ENCODE data around the gene APOB.

Gene APOB

DNA sequence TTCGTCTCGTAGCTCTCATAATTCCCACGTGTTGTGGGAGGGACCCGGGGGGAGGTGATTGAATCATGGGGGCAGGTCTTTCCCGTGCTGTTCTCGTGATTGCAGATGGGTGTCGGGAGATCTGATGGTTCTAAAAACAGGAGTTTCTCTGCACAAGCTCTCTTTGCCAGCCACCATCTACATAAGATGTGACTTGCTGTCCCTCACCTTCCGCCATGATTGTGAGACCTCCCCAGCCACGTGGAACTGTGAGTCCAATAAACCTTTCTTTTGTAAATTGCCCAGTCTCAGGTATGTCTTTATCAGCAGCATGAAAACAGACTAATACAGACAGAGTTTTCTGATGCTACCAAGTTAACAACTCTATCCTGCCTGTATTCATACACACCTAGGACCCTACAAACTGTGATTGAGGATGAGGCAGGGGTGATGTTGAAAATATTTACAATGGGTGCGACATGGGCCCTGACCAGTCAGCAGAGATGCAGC, 3.9 kb downstream of the APOB start:
- peaks cover 3% of the 10 kb centered on the region for H3K4me1 Mint-ChIP-seq (ENCODE audit: low read depth)
- H3K27me3 Mint-ChIP-seq: peaks cover 30% of the 10 kb centered on the region
- H3K4me3 Mint-ChIP-seq: no peak overlapping the region
- no peaks in the 10 kb centered on the region for H3K36me3 Mint-ChIP-seq (ENCODE audit: low read depth)
- H3K9me3 Mint-ChIP-seq: no peaks in the 10 kb centered on the region
- no peak overlapping the region for H3K27ac Mint-ChIP-seq

DNA sequence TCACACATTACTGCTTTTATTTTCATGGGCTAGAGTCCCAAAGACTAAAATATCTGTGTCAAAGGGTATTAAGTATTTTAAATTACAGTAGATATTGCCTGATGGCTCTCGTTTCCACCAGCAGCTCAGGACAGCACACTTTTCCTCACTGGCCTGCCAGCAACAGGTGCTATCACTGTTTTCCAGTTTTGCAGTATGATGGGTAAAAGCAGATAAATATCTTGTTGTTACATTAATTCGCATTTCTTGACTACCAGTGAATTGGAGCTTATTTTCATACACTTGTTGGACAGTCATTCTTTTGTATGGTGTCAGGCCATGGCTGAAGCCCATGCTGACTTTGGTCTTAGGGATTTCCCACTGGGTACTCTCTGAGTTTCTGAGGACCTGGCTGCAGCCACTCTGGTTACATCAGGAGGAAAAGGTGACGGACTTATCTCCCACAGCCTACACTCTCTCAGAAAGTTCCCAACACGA, 4.8 kb downstream of the APOB start:
- Mint-ChIP-seq H3K9me3 (no peaks in the 10 kb centered on the region), H3K4me3 (no peak overlapping the region), H3K27ac (no peak overlapping the region), H3K4me1 (ENCODE audit: low read depth) (peaks cover 3% of the 10 kb centered on the region), H3K36me3 (ENCODE audit: low read depth) (no peaks in the 10 kb centered on the region), H3K27me3 (peaks cover 22% of the 10 kb centered on the region)

DNA sequence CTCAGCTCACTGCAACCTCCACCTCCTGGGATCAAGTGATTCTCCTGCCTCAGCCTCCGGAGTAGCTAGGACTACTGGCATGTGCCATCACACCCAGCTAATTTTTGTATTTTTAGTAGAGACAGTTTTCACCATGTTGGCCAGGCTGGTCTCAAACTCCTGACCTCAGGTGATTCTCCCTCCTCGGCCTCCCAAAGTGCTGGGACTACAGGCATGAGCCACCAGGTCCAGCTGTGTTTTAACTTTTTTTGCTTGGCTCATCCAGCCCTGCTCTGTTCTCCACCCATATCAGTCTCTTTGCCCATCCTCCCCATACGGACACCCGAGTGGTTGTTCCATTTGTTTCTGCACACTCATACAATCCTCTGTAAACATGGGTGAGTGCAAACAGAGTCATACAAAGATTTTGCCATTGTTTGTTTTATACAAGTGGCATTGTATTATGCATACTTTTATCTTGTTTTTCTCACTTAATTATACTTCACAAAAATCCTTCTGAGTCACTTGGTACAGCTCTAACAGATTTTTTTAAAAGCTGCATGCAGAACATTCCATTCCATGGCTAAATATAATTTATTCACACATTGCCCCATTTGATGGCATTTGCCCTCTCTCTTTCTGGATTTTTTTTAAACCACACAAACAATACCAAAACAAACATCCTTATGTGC, 5.3 kb downstream of the APOB start:
- Mint-ChIP-seq H3K27me3 (peaks cover 22% of the 10 kb centered on the region), H3K27ac (no peak overlapping the region), H3K36me3 (ENCODE audit: low read depth) (no peaks in the 10 kb centered on the region), H3K4me1 (ENCODE audit: low read depth) (peaks cover 3% of the 10 kb centered on the region), H3K4me3 (no peak overlapping the region), H3K9me3 (no peaks in the 10 kb centered on the region)

DNA sequence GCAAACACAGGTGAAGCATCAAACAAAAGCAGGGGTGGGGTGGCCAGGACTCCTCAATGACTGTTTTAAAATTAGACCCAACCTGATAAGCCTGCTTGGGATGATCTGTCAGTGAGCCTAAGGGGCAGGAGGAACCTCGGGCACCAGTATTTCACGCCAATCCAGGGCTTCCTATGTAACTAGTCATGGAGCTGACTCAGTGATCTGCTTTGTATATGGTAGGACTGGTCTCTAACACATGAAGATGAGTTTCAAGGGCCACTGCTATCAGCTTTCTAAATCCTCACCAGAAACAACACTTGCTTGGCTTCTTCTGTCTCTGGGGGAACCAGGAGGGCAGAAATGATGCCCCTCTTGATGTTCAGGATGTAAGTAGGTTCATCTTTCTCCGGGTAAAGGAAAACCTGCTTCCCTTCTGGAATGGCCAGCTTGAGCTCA, 6.2 kb downstream of the APOB start:
- Mint-ChIP-seq H3K36me3 (ENCODE audit: low read depth) (no peaks in the 10 kb centered on the region), H3K4me1 (ENCODE audit: low read depth) (no peaks in the 10 kb centered on the region), H3K27ac (no peak overlapping the region), H3K4me3 (no peak overlapping the region), H3K27me3 (peaks cover 16% of the 10 kb centered on the region), H3K9me3 (no peaks in the 10 kb centered on the region)

DNA sequence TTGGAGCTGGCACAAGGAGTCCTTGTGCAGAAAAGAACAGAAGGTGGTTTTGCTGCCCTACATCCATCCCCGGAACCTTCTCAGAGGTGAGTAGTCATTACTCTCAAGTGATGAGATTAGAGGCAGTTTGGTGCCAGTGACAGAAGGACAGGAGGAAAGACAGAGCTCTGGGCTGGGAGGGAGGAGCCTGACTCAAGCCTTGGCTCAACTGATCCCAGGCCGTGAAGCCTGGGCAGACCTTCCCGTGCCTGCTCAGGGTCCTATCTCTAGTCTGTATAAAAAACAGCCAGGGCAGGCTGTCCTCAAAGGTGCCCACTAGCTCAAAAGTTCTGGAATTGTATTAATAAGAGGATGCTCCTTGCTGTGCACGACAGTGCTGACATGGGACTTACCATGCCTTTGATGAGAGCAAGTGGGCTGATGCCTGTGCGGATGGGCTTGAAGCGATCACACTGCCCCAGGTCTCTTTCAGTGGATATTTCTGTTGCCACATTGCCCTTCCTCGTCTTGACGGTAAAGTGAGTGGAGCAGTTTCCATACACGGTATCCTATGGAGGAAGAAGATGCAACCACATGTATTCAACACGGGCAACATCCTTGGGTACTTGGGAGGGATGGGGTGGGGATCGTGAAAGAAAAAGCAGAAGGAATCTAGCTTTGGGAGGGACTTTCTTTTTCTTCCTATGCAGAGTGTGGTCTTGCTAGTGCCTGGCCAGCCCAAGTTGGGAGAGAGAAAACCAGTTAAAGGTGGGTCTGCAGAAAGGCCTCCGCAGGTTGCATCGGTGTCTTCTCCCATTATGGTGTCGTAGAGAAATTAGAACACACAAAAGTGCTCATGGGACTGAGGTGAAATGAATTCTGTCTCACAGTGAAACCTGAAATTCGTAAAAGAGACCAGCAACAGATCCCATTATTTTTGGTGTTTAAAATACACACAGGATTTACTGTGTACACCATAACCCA, 6.9 kb downstream of the APOB start:
- H3K27me3 Mint-ChIP-seq: peaks cover 14% of the 10 kb centered on the region
- H3K4me3 Mint-ChIP-seq: no peak overlapping the region
- H3K27ac Mint-ChIP-seq: no peak overlapping the region
- no peaks in the 10 kb centered on the region for H3K36me3 Mint-ChIP-seq (ENCODE audit: low read depth)
- no peaks in the 10 kb centered on the region for H3K4me1 Mint-ChIP-seq (ENCODE audit: low read depth)
- no peaks in the 10 kb centered on the region for H3K9me3 Mint-ChIP-seq

DNA sequence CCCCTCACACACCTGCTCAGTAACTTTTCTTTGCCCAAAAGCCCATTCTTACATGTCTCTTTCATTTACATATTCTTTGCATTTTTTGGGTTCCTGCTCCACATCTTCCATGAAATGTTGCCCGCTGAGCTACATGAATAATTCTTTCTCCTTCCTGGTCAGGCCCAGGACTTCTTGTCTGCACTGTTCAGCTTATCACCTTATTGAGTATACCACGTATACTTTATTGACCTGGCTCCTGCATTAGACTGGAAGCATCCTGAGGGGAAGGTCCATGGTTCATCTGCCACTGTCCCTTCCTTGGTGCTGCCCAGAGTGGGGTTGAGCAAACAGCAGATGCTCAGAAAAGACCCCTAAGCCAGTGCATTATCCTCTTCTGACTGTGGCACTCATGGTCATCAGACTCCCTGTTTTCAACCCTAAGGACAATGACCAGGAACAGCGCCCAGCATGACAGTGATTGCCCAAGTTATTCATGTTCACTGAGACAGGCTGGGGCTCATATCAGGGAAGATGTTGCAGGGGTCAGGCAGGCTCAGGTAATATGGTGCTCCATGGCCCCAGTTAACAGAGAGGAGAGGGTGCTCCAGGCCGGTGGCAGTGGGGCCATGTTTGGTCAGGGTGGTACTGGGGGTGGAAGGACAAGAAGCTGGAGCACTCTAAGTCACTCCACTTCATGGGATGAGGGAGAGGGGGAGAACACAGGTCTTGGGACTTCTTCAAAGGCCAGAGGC, 7.7 kb downstream of the APOB start:
- Mint-ChIP-seq H3K4me1 (ENCODE audit: low read depth) (no peaks in the 10 kb centered on the region), H3K27me3 (peaks cover 9% of the 10 kb centered on the region), H3K4me3 (no peak overlapping the region), H3K27ac (no peak overlapping the region), H3K9me3 (no peaks in the 10 kb centered on the region), H3K36me3 (ENCODE audit: low read depth) (no peaks in the 10 kb centered on the region)

DNA sequence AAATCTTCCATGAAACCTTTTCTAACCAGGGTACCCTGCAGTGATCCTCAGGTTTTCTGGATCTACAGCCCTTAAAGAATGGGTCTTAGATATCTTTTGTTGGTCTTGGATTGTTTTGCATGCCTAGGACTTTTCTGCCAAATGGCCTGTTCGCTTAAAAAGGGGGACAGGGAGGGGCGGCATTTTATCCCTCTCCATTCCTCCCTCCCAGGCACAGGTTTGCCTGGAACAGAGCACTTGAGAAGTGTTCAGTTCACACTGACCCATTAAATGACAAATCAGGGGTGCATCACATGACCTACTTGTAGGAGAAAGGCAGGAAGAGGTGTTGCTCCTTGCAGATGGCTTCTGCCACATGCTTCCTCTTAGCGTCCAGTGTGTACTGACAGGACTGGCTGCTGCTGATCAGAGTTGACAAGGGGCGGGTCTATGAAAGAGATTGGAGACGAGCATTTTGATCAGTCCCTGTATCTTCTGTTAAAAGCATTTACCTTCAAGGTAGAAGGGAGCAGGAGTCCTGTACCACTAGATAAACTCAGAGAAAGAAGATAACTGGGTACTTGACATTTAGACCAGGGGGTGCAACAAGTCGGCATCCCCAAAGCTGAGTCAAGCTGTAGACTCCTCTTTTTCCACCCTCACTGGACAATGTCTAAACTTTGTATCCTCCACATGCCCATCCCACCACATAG, 8.4 kb downstream of the APOB start:
- Mint-ChIP-seq H3K27ac (no peak overlapping the region), H3K36me3 (ENCODE audit: low read depth) (no peaks in the 10 kb centered on the region), H3K9me3 (no peaks in the 10 kb centered on the region), H3K27me3 (peaks cover 9% of the 10 kb centered on the region), H3K4me1 (ENCODE audit: low read depth) (no peaks in the 10 kb centered on the region), H3K4me3 (no peak overlapping the region)

DNA sequence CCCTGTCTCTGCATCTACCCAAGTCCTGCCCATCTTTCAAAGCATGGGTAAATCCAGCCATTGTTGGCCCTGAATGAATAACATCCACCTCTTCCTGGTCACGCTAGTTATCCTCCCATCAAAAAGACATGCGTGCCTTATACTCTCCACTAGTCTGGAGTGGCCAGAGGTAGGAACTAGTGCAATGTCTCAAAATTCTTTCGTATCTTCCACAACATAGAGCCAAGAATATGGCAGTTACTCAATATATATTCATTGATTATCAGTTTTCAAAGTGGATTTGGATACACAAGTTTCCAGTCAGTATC, 8.9 kb downstream of the APOB start:
- no peaks in the 10 kb centered on the region for H3K4me1 Mint-ChIP-seq (ENCODE audit: low read depth)
- no peak overlapping the region for H3K4me3 Mint-ChIP-seq
- peaks cover 9% of the 10 kb centered on the region for H3K27me3 Mint-ChIP-seq
- H3K9me3 Mint-ChIP-seq: no peaks in the 10 kb centered on the region
- no peaks in the 10 kb centered on the region for H3K36me3 Mint-ChIP-seq (ENCODE audit: low read depth)
- H3K27ac Mint-ChIP-seq: no peak overlapping the region

DNA sequence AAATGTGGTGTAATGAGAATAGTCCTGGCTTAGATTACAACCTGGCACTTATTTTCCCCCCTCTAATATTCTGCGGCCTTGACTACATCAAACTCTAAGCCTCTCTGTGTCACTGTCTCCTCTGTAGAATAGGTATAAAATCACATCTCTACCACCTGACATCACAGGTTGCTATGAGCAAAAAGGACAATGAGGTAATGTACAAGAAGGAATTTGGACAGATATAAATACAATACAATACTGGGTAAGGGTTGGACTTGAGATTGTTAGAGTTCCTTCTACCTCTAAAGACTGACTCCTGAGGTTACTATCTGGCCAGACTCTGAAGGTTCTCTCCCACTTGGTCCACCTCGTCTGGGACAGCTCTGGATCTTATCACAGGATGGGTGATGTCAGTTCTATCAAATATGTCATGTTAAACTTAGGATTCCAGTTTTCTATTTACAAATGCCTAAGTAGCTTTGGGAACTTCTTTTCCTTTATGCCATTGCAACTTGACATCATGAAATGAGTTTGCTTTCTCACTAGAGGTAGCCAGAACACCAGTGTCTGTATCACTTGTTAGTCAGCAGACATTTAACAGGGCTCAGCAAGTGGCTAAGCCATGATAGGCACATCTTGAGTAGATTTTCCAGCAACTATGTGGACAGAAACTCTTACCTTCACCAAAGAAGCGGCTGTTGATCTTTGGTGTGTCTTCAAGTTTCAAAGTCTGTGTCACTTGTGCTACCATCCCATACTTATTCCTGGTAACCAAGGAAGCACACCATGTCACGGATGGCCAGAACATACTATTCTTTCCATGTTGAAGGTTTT, 9.5 kb downstream of the APOB start:
- Mint-ChIP-seq H3K4me3 (no peak overlapping the region), H3K27me3 (peaks cover 9% of the 10 kb centered on the region), H3K36me3 (ENCODE audit: low read depth) (no peaks in the 10 kb centered on the region), H3K4me1 (ENCODE audit: low read depth) (no peaks in the 10 kb centered on the region), H3K27ac (no peak overlapping the region), H3K9me3 (no peaks in the 10 kb centered on the region)

DNA sequence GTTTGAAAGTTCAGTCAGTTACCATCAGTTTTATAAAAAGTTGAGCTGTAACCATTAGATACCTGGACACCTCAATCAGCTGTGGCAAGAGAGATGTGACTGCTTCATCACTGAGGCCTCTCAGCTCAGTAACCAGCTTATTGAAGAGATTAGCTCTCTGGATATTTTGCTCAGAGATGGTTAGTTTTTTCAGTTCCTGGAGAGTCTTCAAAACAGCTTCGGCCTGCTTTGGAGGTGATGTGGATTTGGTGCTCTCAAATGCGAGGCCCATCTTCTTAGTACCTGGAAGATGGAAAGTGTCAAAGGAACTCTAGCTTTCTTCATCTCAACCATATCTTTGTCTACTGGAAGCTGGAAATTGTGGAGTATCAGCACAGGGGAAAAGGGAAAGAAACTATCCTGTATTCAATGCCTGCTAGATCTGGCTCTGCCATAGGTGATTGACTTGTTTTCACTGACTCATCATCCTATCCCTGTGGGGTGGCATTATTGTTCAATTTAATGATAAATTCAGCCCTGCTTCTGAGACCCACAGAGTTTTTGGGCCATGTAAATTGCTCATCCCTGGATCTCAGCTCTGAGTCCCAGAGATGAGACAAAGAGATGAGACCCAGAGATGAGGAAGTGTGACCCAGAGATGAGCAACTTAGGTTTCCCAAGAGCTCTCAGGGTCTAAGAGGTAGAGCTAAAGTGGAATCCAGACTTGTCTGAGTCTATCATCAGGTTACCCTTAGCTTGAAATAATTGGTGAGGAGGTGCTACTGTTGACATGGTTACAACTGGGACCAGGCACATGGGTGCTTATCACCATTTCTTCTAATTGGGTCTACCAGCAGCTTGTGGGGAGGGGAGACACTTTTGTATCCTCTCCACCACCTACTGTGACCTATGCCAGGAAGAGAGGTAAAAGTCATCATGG, 10.4 kb downstream of the APOB start:
- peaks cover 16% of the 10 kb centered on the region for H3K27me3 Mint-ChIP-seq
- no peak overlapping the region for H3K27ac Mint-ChIP-seq
- no peaks in the 10 kb centered on the region for H3K9me3 Mint-ChIP-seq
- H3K36me3 Mint-ChIP-seq (ENCODE audit: low read depth): no peaks in the 10 kb centered on the region
- no peak overlapping the region for H3K4me3 Mint-ChIP-seq
- H3K4me1 Mint-ChIP-seq (ENCODE audit: low read depth): no peaks in the 10 kb centered on the region

DNA sequence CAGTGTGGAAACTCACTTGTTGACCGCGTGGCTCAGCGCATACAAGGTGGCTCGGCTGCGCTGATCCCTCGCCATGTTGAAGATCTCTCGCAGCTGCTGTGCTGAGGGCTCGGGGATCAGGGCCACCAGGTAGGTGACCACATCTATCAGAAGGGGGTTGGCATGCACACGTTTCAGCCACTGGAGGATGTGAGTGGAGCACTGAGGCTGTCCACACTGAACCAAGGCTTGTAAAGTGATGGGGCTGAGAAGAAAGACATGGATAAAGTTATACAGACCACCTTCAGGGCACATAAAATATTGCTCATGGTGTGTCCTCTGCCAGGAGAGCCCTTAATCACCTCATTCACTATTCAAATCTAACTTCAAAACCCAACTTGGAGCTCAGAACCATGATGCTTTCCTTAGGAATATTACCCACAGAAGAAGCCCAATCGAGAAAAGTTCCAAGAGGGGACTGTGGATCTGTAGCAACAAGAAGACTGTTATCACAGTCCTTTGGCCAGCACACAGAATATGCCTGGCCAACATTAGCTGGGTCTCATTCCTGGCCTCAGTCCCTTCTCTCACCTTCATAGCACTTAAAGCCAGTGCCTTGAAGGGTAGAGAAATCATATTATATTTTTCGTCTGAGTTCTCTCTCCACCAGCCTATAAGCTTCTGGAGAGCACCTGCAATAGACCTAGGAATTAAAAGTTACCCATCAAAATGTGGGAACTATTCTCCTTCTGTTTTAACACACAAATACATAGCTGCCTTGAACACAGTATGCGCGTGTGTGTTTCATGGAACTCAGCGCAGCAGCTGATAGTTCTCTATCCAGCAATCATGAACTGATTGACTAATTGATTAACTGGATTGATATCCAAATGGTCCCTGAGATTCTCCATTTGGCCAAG, 11.3 kb downstream of the APOB start:
- Mint-ChIP-seq H3K27me3 (peaks cover 20% of the 10 kb centered on the region), H3K36me3 (ENCODE audit: low read depth) (no peaks in the 10 kb centered on the region), H3K27ac (no peak overlapping the region), H3K9me3 (no peaks in the 10 kb centered on the region), H3K4me1 (ENCODE audit: low read depth) (no peaks in the 10 kb centered on the region), H3K4me3 (no peak overlapping the region)

All from stimulated activated naive CD8-positive, alpha-beta T cell treated with anti-CD3 and anti-CD28 coated beads, Interleukin-15, Interleukin-2, amounts not matched to agents 100 ng/mL and 50 ng/mL, for 24 hours (primary cell).